GM12878 (cell line): ENCODE results near the gene PLSCR4. TPM values are rescaled to one million over a fixed set of nuclear protein-coding genes. Genes with fewer than 3 reads are reported as not detected.

Experiments
- ATAC-seq: fragments of 200-7000 bp; cut with Tn5 transposase; 3 replicates; pipeline ENCODE4 v1.9.1; 2020; ENCODE audit warnings: mild to moderate bottlenecking, moderate library complexity
- BruUV-seq: library from RNA; stranded (reverse); fragments of 400-500 nt; replicated peaks from 2 replicates; lab custom pipeline; 2021; lab: Mats Ljungman, UMichigan
- CTCF ChIA-PET: fragments of 300-600 bp; sonication (Branson Sonifier 250); formaldehyde crosslinking; extraction: SDS; loops from one replicate; lab custom pipeline; 2021; ENCODE audit warnings: inconsistent platforms; lab: Yijun Ruan, JAX
- POLR2A ChIA-PET: fragments of 350-600 bp; formaldehyde crosslinking; extraction: SDS; loops from one replicate; lab custom pipeline; 2021; ENCODE audit warnings: inconsistent platforms; lab: Charles Lee
- RAD21 ChIA-PET: fragments of 300-600 bp; sonication (Branson Sonifier 250); formaldehyde crosslinking; loops from one replicate; lab custom pipeline; 2023; ENCODE audit warnings: antibody characterized with exemption; ENCODE audit not compliant: unreplicated experiment; lab: Charles Lee
- SMC1A ChIA-PET: fragments of 300-600 bp; sonication (Branson Sonifier 250); formaldehyde crosslinking; loops from one replicate; lab custom pipeline; 2023; ENCODE audit not compliant: unreplicated experiment, uncharacterized antibody; lab: Charles Lee
- DNase-seq: peaks from one replicate; pipeline ENCODE4 v3.0.0-alpha.2; 2011; ENCODE audit warnings: low read depth, low spot score
- FAIRE-seq: peaks from 3 replicates; lab custom pipeline; 2011; peaks lifted over from hg19 to GRCh38; lab: Jason Lieb, UNC
- H2AFZ ChIP-seq: 2 replicates; pipeline ENCODE4 v1.6.0; 2011; ENCODE audit warnings: low read depth, low read length, control low read depth; ENCODE audit not compliant: control insufficient read depth
- H3K27ac ChIP-seq: 2 replicates; pipeline ENCODE4 v1.5.1; 2011; ENCODE audit warnings: control low read depth; ENCODE audit not compliant: control insufficient read depth, insufficient read depth
- H3K27me3 ChIP-seq, 2 experiments: replicated peaks in 1 of 2; 2 replicates each; pipeline versions ENCODE4 v1.6.0 to v1.6.1; 2011; ENCODE audit warnings: low read length in 1 of 2; ENCODE audit not compliant: control insufficient read depth in 2 of 2, insufficient read depth in 2 of 2
- H3K36me3 ChIP-seq, 2 experiments: 2 replicates each; pipeline ENCODE4 v1.5.1; 2011; ENCODE audit warnings: low read length in 1 of 2; ENCODE audit not compliant: control insufficient read depth in 2 of 2, insufficient read depth in 2 of 2
- H3K4me1 ChIP-seq: 2 replicates; pipeline ENCODE4 v1.6.1; 2011; ENCODE audit warnings: mild to moderate bottlenecking, low read length, moderate library complexity, mixed read lengths; ENCODE audit not compliant: control insufficient read depth, insufficient read depth
- H3K4me2 ChIP-seq: 2 replicates; pipeline ENCODE4 v1.6.0; 2011; ENCODE audit warnings: control low read depth; ENCODE audit not compliant: control insufficient read depth, insufficient read depth
- H3K4me3 ChIP-seq: fragments of 200-600 bp; sonication (generic); 2 replicates; pipeline ENCODE4 v1.5.1; 2016
- H3K79me2 ChIP-seq: 2 replicates; pipeline ENCODE4 v1.6.0; 2011; ENCODE audit warnings: low read length; ENCODE audit not compliant: control insufficient read depth, insufficient read depth
- H3K9ac ChIP-seq: 2 replicates; pipeline ENCODE4 v1.8.0; 2011; ENCODE audit warnings: low read length, control low read depth, mixed read lengths; ENCODE audit not compliant: control insufficient read depth, insufficient read depth
- H3K9me3 ChIP-seq: replicated peaks from 3 replicates; pipeline ENCODE4 v1.5.1; 2011; ENCODE audit warnings: mild to moderate bottlenecking, low read length; ENCODE audit not compliant: control insufficient read depth, insufficient read depth
- H4K20me1 ChIP-seq: 2 replicates; pipeline ENCODE4 v1.6.0; 2011; ENCODE audit not compliant: control insufficient read depth, insufficient read depth
- CUX1 ChIP-seq: IDR thresholded peaks from 2 replicates; pipeline ENCODE4 v1.6.1; 2012; ENCODE audit warnings: improper control_type of control experiment, low read depth, low read length; ENCODE audit not compliant: insufficient replicate concordance
- NBN ChIP-seq: fragments of 450-650 bp; IDR thresholded peaks from 2 replicates; pipeline ENCODE4 v1.6.1; 2016
- RAD51 ChIP-seq: fragments of 450-650 bp; IDR thresholded peaks from 2 replicates; pipeline ENCODE4 v1.6.1; 2016; ENCODE audit warnings: moderate library complexity, mild to moderate bottlenecking, inconsistent platforms
- RCOR1 ChIP-seq: conservative IDR thresholded peaks from 2 replicates; pipeline ENCODE4 v1.6.1; 2012; ENCODE audit warnings: low read depth, low read length, improper control_type of control experiment
- SRF ChIP-seq, 2 experiments: IDR thresholded peaks; 2 replicates each; pipeline ENCODE4 v1.6.1; 2011; ENCODE audit warnings: low read depth in 2 of 2, low read length in 2 of 2, mild to moderate bottlenecking in 1 of 2, moderate library complexity in 1 of 2
- YBX1 ChIP-seq: fragments of 450-650 bp; IDR thresholded peaks from 2 replicates; pipeline ENCODE4 v1.6.1; 2016; ENCODE audit warnings: antibody characterized with exemption
- WGBS: methylation state at CpG from one replicate; pipeline ENCODE4 v1.1.6; 2016; ENCODE audit warnings: low lambda C conversion rate; ENCODE audit not compliant: insufficient replicate concordance, insufficient coverage; ENCODE audit errors: missing lambda C conversion rate; 5-methylcytosine and 5-hydroxymethylcytosine counted together
- in situ Hi-C: fragments of 300-500 bp; cut with MboI; formaldehyde crosslinking; loops from 9 replicates; pipeline ENCODE4 v1.14.3; 2018; ENCODE audit warnings: mixed read lengths
- intact Hi-C: fragments of 100-400 bp; cut with micrococcal nuclease; formaldehyde crosslinking; loops from one replicate; pipeline ENCODE4 v1.14.2; 2022; ENCODE audit not compliant: unreplicated experiment
- polyA plus RNA-seq, 11 experiments: library from polyadenylated mRNA; depleted of rRNA in 4 of 11; unstranded in 6 of 11; stranded (reverse) in 5 of 11; fragments of >200 nt; fragmentation: Nextera tagmentation in 4 of 11; fragmentation: Illumina TruSeq in 1 of 11; extraction: Ambion mirVana in 4 of 11; extraction: Trizol in 1 of 11; gene quantifications; 1 replicate in 1 of 11; 2 replicates in 10 of 11; pipeline versions ENCODE4 v1.2.1 to v1.2.3, GENCODE V29; 2011 to 2016; ENCODE audit warnings: inconsistent platforms in 2 of 11, missing spikeins in 2 of 11, low read depth in 1 of 11
- total RNA-seq, 4 experiments: library from RNA; depleted of rRNA in 3 of 4; stranded (reverse); fragments of >200 nt in 3 of 4; fragmentation: Illumina TruSeq in 1 of 4; extraction: Trizol in 1 of 4; gene quantifications; 2 replicates each; pipeline versions ENCODE4 v1.2.1 to v1.2.3, GENCODE V29; 2013 to 2021
- TF ChIP-seq, protein P1 (sequence below): fragments of 450-650 bp; IDR thresholded peaks from 2 replicates; pipeline ENCODE4 v1.6.1; 2016; ENCODE audit warnings: mild to moderate bottlenecking

PLSCR4 gene
- total and polyA plus RNA-seq, 10 of the 15 experiments (the other 5 are each of a cell fraction or from before 2014, with no cell fraction given), result 0.02 TPM; not detected in 9

DNA sequence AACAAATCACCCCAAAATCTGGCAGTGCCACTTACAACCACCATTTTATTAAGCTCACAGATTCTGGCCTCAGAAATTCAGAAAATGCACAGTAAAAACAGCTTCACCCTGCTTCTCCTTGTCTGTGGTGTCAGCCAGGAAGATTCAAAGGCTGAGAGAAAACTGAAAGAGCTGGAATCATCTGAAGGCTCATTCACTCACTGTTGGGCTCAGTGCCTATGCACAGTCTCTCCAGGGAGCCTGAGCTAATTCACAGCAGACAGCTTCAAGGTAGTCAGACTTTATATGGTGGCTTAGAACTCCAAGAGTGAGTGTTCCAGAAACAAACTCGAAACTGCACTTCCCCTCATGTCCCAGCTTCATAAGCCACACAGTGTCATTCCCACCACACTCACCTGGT, 73.4 kb downstream of the PLSCR4 start:
- ChIA-PET POLR2A (no interaction called here), RAD21 (no interaction called here), CTCF (interaction anchor here (0.6 to 3.3 kb wide), 2 partner anchors 11 to 452 kb away, joined by 3 to 12 read pairs; no protein-coding TSS in a partner anchor), SMC1A (interaction anchor here (1.3 kb wide), 1 partner anchor 11 kb away, joined by 3 read pairs; no protein-coding TSS in a partner anchor)
- 0% methylated on average over 1 of the region's 1 CpG for WGBS
- no peak overlapping the region for H3K27ac ChIP-seq
- H3K4me1 ChIP-seq, result no peaks in the 10 kb centered on the region
- in situ Hi-C loops (loop anchor here (25.0 kb wide), 1 partner anchor 390 kb away; no protein-coding TSS in a partner anchor), intact Hi-C loops (no loop called here)
- BruUV-seq, result no TSS peak
- H3K9me3 ChIP-seq, result no peaks in the 10 kb centered on the region
- no peaks in the 10 kb centered on the region for H4K20me1 ChIP-seq
- H3K4me3 ChIP-seq, result no peak overlapping the region
- no peak overlapping the region for H2AFZ ChIP-seq
- TF ChIP-seq, protein P1, sequence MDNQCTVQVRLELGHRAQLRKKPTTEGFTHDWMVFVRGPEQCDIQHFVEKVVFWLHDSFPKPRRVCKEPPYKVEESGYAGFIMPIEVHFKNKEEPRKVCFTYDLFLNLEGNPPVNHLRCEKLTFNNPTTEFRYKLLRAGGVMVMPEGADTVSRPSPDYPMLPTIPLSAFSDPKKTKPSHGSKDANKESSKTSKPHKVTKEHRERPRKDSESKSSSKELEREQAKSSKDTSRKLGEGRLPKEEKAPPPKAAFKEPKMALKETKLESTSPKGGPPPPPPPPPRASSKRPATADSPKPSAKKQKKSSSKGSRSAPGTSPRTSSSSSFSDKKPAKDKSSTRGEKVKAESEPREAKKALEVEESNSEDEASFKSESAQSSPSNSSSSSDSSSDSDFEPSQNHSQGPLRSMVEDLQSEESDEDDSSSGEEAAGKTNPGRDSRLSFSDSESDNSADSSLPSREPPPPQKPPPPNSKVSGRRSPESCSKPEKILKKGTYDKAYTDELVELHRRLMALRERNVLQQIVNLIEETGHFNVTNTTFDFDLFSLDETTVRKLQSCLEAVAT, result no peak
- TF ChIP-seq YBX1, result no peak
- TF ChIP-seq NBN, result no peak
- no peak for TF ChIP-seq CUX1
- TF ChIP-seq RCOR1, result no peak
- no peak for TF ChIP-seq SRF (IDR thresholded peaks at IDR 0.05; ENCODE audit: low read depth in 2 of 2, low read length in 2 of 2)
- no peak for TF ChIP-seq RAD51
- no peak for FAIRE-seq
- no peak overlapping the region for H3K4me2 ChIP-seq
- H3K36me3 ChIP-seq, result no peaks in the 10 kb centered on the region
- no peaks in the 10 kb centered on the region for H3K27me3 ChIP-seq
- no peak for ATAC-seq
- no peaks in the 10 kb centered on the region for H3K79me2 ChIP-seq
- no peak overlapping the region for H3K9ac ChIP-seq
- no peak for DNase-seq
